RWPE2 (cell line): ENCODE data around the gene TPRA1.

ENCODE experiments used
- ATAC-seq: fragments of 200-7000 bp; cut with Tn5 transposase; 3 replicates; pipeline ENCODE4 v1.9.1; 2021; ENCODE audit warnings: low read depth
- DNase-seq: peaks from one replicate; pipeline ENCODE4 v3.0.0-alpha.2; 2020; ENCODE audit warnings: low spot score
- H3K27ac ChIP-seq: fragments of 450-650 bp; 2 replicates; pipeline ENCODE4 v1.5.1; 2017; ENCODE audit warnings: mild to moderate bottlenecking; ENCODE audit not compliant: poor library complexity, severe bottlenecking
- H3K27me3 ChIP-seq: fragments of 250-450 bp; sonication (Bioruptor Pico); 2 replicates; pipeline ENCODE4 v1.5.1; 2021; ENCODE audit warnings: mild to moderate bottlenecking, moderate library complexity; ENCODE audit not compliant: insufficient read depth, poor library complexity, severe bottlenecking
- H3K36me3 ChIP-seq: fragments of 250-450 bp; sonication (Bioruptor Pico); 2 replicates; pipeline ENCODE4 v1.5.1; 2020; ENCODE audit warnings: low read depth, mild to moderate bottlenecking, moderate library complexity
- H3K4me1 ChIP-seq: fragments of 250-450 bp; sonication (Bioruptor Pico); 2 replicates; pipeline ENCODE4 v1.5.1; 2021; ENCODE audit warnings: mild to moderate bottlenecking, moderate library complexity; ENCODE audit not compliant: insufficient read depth, poor library complexity, severe bottlenecking
- H3K4me3 ChIP-seq: fragments of 250-450 bp; sonication (Bioruptor Pico); 2 replicates; pipeline ENCODE4 v1.5.1; 2021; ENCODE audit warnings: mild to moderate bottlenecking, moderate library complexity; ENCODE audit not compliant: severe bottlenecking
- H3K9me3 ChIP-seq: fragments of 250-450 bp; sonication (Bioruptor Pico); 2 replicates; pipeline ENCODE4 v1.5.1; 2021; ENCODE audit warnings: mild to moderate bottlenecking, moderate library complexity; ENCODE audit not compliant: severe bottlenecking
- CTCF ChIP-seq: fragments of 450-650 bp; IDR thresholded peaks from one replicate; pipeline ENCODE4 v1.5.1; 2017; ENCODE audit warnings: mild to moderate bottlenecking, moderate library complexity; ENCODE audit not compliant: poor library complexity, severe bottlenecking

The TPRA1 gene

DNA sequence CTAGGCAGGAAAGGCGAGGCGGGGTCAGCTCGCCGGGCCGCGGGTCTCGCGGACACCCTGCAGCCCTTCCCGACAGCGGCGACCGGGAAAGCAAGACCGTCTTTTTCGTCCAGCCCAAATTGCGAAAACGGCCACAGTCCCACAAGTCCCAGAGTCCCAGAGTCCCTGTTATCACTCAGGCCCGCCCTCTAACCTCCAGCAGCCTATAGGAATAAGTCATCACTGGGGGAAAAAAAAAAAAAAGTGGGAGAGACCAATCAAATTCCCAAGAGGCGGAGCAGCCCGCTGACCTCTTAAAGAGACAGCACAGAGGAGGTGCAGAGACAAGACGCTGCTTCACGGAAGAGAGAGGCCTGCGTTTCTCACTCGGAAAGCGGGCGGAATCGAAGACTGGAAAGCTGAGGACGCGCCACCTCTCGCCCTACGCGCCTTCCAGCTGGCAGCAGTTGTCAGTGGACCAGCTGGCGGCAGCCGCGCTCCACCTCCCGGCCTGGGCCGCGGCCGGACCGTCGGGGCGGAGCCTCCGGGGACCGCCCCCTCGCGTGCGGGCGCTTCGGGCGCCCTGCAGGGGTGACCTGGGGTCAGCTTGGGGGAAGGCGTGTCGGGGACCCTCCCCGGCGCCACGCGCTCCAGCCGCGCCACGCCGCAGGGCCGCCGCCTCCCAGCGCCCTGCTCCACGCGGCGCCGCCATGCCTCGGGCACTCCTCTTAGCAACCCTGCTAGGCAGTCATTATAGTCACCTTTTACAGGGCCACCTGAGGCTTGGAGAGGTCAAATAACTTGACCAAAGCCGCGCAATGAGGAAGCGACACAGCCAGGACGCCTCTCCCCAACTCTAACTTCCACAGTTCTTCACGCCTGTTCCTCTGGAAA, at the start of gene TPRA1:
TSS of gene TPRA1 (minus strand) at position 141 of the 873 bp plus-strand sequence. CDS start 10,587 bp downstream, outside the sequence.
- H3K36me3 ChIP-seq, result no peaks in the 10 kb centered on the region
- H3K27me3 ChIP-seq, result no peaks in the 10 kb centered on the region
- DNase-seq (peak; percentile 93), ATAC-seq (peak; percentile 70)
- TF ChIP-seq CTCF, result peak; percentile 57
- peak within 1 kb of the TSS; percentile 79 for H3K4me3 ChIP-seq
- peak within 1 kb of the TSS; percentile 75 for H3K27ac ChIP-seq
- peaks cover 8% of the 10 kb centered on the region for H3K4me1 ChIP-seq
- H3K9me3 ChIP-seq, result no peaks in the 10 kb centered on the region

GRCh38 chr3:127640042-127640355, 49.5 kb upstream of the TPRA1 start:
- Histone ChIP-seq H3K4me3 (no peak overlapping the region), H3K4me1 (no peaks in the 10 kb centered on the region), H3K27ac (peak overlapping the region; percentile 1), H3K36me3 (no peaks in the 10 kb centered on the region), H3K27me3 (no peaks in the 10 kb centered on the region), H3K9me3 (no peaks in the 10 kb centered on the region)
- DNase-seq (no peak), ATAC-seq (no peak)
- no peak for TF ChIP-seq CTCF

DNA sequence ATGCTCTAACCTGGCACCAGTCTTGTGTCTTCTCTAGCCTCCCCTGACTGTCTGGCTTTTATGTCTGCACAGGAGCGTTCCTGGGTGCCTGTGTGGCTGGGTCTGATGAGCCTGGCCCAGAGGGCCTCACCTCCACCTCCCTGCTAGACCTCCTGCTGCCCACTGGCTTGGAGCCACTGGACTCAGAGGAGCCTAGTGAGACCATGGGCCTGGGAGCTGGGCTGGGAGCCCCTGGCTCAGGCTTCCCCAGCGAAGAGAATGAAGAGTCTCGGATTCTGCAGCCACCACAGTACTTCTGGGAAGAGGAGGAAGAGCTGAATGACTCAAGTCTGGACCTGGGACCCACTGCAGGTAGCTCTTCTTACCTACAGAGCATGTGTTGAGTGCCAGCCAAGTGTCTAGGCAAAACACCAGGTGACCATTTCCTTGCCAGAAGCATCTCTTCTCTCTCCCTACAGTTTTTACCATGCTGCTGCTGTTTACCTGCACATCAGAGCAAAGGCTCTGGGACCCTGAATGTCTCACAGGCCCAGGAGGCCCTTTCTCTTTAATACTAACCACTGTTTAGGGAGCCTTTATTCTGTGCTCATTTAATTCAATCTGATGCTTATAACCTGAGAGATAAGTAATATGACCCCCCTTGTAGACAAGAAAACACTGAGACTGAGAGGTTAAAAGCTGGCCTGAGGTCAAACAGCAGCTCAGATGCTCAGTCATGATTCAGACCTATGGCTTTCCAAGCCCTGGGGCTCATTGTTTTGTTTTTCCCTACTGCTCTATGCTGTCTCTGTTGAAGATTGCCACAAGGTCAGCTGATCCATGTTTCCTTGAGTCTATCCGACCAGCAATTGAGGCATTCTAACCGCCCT, 48.9 kb upstream of the TPRA1 start:
- DNase-seq (no peak), ATAC-seq (peak; percentile 76)
- Histone ChIP-seq H3K4me1 (no peaks in the 10 kb centered on the region), H3K9me3 (no peaks in the 10 kb centered on the region), H3K36me3 (no peaks in the 10 kb centered on the region), H3K27me3 (no peaks in the 10 kb centered on the region), H3K27ac (peak overlapping the region; percentile 1), H3K4me3 (no peak overlapping the region)
- TF ChIP-seq CTCF, result no peak

DNA sequence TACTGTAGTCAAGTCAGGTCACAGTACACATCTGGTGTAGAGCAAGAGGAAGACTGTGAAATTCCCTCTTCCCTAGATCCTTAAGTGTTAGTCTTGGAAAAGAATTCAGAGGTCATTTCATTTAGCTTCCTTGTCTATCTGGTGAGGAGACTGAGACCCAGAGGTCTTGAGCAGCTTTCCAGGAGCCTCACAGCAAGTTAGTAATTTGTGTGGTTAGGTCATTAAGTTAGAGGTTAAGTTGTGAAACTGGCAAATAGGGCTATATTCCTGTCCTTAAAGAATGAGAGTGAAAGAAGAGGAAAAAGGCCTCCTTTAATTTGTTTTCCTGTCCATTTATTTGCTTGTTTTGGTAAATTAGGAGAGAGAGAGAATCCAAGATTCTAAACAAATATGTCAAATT, 47.4 kb upstream of the TPRA1 start:
- H3K36me3 ChIP-seq, result no peaks in the 10 kb centered on the region
- no peak for TF ChIP-seq CTCF

DNA sequence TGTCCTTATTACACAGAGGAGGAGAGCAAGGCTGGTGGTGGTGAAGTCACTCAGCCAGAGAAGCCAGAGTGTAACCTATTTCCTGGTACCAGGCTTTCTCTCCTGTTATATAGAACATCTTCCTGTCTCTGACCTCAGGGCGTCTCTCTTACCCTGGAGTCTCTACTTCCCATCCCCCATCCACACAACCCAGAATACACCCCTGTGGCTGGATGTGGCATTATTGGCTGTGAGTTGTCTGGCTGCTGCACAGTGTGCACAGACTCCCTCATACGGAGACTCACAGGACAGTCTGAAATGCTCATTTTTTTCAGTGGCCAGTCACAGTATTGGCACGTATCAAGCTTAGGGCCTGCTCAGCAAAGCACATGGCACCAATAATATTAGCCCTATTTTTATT, 47.0 kb upstream of the TPRA1 start:
- no peak overlapping the region for H3K4me3 ChIP-seq
- H3K27me3 ChIP-seq, result no peaks in the 10 kb centered on the region
- no peaks in the 10 kb centered on the region for H3K4me1 ChIP-seq
- H3K36me3 ChIP-seq, result no peaks in the 10 kb centered on the region
- no peak for TF ChIP-seq CTCF
- no peak overlapping the region for H3K27ac ChIP-seq
- no peak for DNase-seq
- no peaks in the 10 kb centered on the region for H3K9me3 ChIP-seq
- ATAC-seq, result no peak

More for the DNA sequence above, 47.4 kb upstream of the TPRA1 start:
- no peak for DNase-seq
- no peak overlapping the region for H3K27ac ChIP-seq
- H3K4me3 ChIP-seq, result no peak overlapping the region
- no peaks in the 10 kb centered on the region for H3K4me1 ChIP-seq
- H3K9me3 ChIP-seq, result no peaks in the 10 kb centered on the region
- no peak for ATAC-seq
- no peaks in the 10 kb centered on the region for H3K27me3 ChIP-seq
